Measurements from ENCODE around the gene CLSTN3. TPM values are rescaled to one million over a fixed set of nuclear protein-coding genes. Genes with fewer than 3 reads are reported as not detected.
A peak's percentile ranks its signal among the peaks of the same experiment; 100 is the strongest.

The CLSTN3 gene
- total and polyA plus RNA-seq, 4 donors: 30.8 to 74.2 (median 37.0) TPM

DNA sequence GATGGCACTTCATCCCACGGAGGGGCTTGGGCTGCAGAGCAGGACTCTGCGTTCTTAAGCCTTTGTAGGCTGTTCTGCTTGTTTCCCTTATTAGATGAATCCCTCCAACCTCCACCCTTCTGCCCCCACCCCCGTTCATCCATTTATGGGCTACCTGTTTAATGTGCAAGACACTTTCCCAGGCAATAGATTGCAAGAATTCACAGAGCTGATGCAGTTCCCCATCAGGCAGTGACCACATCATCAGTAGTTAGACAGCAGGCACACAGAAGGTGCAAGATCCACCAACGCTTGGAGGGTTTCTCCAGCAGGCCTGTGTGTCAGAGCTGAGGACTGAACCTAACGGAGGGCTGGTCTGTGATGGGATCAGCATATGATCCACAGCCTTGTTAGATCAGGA lies 36.7 kb upstream of the CLSTN3 start:
- H3K36me3 ChIP-seq (ENCODE audit: control insufficient read depth in 4 of 4, insufficient read depth in 4 of 4, low read length in 4 of 4): peaks cover 0 to 11% (median 9%) of the 10 kb centered on the region in 4 donors
- peaks cover 0 to 2% (median 0%) of the 10 kb centered on the region in 3 donors for H3K27me3 ChIP-seq (ENCODE audit: control insufficient read depth in 3 of 3, insufficient read depth in 3 of 3, low read length in 2 of 3)
- TF ChIP-seq, protein P1, sequence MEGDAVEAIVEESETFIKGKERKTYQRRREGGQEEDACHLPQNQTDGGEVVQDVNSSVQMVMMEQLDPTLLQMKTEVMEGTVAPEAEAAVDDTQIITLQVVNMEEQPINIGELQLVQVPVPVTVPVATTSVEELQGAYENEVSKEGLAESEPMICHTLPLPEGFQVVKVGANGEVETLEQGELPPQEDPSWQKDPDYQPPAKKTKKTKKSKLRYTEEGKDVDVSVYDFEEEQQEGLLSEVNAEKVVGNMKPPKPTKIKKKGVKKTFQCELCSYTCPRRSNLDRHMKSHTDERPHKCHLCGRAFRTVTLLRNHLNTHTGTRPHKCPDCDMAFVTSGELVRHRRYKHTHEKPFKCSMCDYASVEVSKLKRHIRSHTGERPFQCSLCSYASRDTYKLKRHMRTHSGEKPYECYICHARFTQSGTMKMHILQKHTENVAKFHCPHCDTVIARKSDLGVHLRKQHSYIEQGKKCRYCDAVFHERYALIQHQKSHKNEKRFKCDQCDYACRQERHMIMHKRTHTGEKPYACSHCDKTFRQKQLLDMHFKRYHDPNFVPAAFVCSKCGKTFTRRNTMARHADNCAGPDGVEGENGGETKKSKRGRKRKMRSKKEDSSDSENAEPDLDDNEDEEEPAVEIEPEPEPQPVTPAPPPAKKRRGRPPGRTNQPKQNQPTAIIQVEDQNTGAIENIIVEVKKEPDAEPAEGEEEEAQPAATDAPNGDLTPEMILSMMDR (IDR thresholded peaks at IDR 0.05; ENCODE audit: control extremely low read depth, extremely low read depth): no peak
- H3K9me3 ChIP-seq (ENCODE audit: control insufficient read depth in 4 of 4, insufficient read depth in 3 of 4, low read length in 3 of 4): no peaks in the 10 kb centered on the region
- DNase-seq: no peak
- no peak for ATAC-seq (ENCODE audit: insufficient read depth, low FRiP score)
- no peak overlapping the region for H3K27ac ChIP-seq (ENCODE audit: low read depth in 1 of 2, low read length in 1 of 2)
- no peak overlapping the region for H3K4me3 ChIP-seq
- H3K9ac ChIP-seq (ENCODE audit: insufficient read depth in 1 of 2, low read length in 2 of 2): peak overlapping the region in 1 of 2 donors; percentile 13
- H3K4me1 ChIP-seq (ENCODE audit: control insufficient read depth in 5 of 5, insufficient read depth in 5 of 5, low read length in 5 of 5): peaks cover 0 to 25% (median 9%) of the 10 kb centered on the region in 5 donors
- 60 to 70% methylated on average over 5 of the region's 5 CpGs for WGBS, 2 donors

DNA sequence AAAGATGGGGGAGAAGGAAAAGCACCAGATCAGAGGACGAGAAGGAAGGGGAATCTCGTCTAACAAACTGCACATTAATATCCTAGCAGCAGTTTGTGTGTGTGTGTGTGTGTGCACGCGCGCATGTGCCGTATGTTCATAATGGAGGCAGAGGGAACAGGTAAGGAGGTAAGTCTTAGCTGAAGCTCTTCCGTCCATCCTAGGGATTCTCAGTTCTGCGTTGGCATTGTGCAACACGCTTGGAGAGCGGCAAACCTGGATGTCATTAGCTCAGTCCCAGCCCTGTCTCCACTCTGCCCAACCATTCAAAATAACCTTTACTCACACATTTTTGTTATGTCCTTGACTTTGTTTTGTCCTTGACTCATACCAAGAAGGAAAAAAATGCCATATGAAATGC lies 36.3 kb upstream of the CLSTN3 start:
- no peak for ATAC-seq (ENCODE audit: insufficient read depth, low FRiP score)
- peak overlapping the region in 1 of 2 donors; percentile 13 for H3K9ac ChIP-seq (ENCODE audit: insufficient read depth in 1 of 2, low read length in 2 of 2)
- no peak for DNase-seq
- WGBS, 2 donors: 64 to 73% methylated on average over 10 of the region's 10 CpGs
- TF ChIP-seq, protein P1 (IDR thresholded peaks at IDR 0.05; ENCODE audit: control extremely low read depth, extremely low read depth): no peak
- H3K4me3 ChIP-seq: no peak overlapping the region
- H3K4me1 ChIP-seq (ENCODE audit: control insufficient read depth in 5 of 5, insufficient read depth in 5 of 5, low read length in 5 of 5): peaks cover 0 to 25% (median 9%) of the 10 kb centered on the region in 5 donors
- peaks cover 0 to 13% (median 8%) of the 10 kb centered on the region in 4 donors for H3K36me3 ChIP-seq (ENCODE audit: control insufficient read depth in 4 of 4, insufficient read depth in 4 of 4, low read length in 4 of 4)
- H3K27me3 ChIP-seq (ENCODE audit: control insufficient read depth in 3 of 3, insufficient read depth in 3 of 3, low read length in 2 of 3): peaks cover 0 to 2% (median 0%) of the 10 kb centered on the region in 3 donors
- no peaks in the 10 kb centered on the region for H3K9me3 ChIP-seq (ENCODE audit: control insufficient read depth in 4 of 4, insufficient read depth in 3 of 4, low read length in 3 of 4)
- H3K27ac ChIP-seq (ENCODE audit: low read depth in 1 of 2, low read length in 1 of 2): no peak overlapping the region

DNA sequence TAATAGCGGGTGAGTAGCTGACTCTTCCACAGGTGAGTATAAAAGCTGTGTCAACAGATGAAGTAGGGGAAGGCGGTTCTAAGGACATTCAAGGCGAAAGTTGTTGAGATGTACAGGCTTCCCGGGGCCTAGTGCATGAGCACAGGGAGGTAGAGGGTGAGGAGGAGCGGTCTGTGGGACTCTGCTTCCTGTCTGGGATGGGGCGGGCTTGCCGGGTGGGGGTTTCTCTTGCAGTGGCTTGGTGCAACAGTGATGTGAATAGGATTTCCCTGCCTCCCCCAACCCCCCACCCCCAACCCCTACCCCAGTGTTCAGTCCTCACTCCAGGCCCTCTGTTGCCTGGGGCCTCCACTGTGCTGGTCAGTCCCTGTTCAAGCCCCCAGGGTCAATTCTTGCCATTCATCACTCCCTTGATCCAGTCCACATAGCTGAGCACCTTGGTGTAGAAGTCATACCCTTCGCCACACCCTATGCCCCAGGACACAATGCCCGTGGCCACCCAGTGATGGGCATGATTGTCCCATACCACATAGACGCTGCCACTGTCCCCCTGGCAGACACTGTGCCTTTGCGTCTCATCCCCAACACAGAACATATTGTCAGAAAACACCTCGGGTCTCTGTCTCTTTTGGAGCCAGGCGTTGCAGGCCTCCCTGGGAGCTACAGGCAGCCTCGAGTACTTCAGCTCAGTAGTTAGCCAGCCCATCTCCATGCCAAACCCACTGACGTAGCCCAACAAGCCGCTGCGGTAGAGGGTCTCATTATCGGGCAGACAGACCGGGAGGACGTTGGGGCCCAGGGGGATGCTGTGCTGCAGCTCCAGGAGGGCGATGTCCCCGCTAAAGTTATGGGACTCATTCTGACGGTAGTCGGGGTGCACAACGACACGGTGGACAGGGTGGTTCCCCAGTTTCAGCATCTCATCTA lies 33.9 kb upstream of the CLSTN3 start:
- Histone ChIP-seq H3K9me3 (ENCODE audit: control insufficient read depth in 4 of 4, insufficient read depth in 3 of 4, low read length in 3 of 4) (no peaks in the 10 kb centered on the region), H3K36me3 (ENCODE audit: control insufficient read depth in 4 of 4, insufficient read depth in 4 of 4, low read length in 4 of 4) (peaks cover 0 to 12% (median 6%) of the 10 kb centered on the region in 4 donors), H3K4me1 (ENCODE audit: control insufficient read depth in 5 of 5, insufficient read depth in 5 of 5, low read length in 5 of 5) (peaks cover 0 to 15% (median 9%) of the 10 kb centered on the region in 5 donors), H3K4me3 (no peak overlapping the region), H3K27me3 (ENCODE audit: control insufficient read depth in 3 of 3, insufficient read depth in 3 of 3, low read length in 2 of 3) (peaks cover 0 to 2% (median 0%) of the 10 kb centered on the region in 3 donors), H3K27ac (ENCODE audit: low read depth in 1 of 2, low read length in 1 of 2) (no peak overlapping the region), H3K9ac (ENCODE audit: insufficient read depth in 1 of 2, low read length in 2 of 2) (no peak overlapping the region)
- no peak for DNase-seq
- WGBS, 2 donors: 82 to 85% methylated on average over 25 to 26 of the region's 26 CpGs
- no peak for ATAC-seq (ENCODE audit: insufficient read depth, low FRiP score)
- TF ChIP-seq, protein P1 (IDR thresholded peaks at IDR 0.05; ENCODE audit: control extremely low read depth, extremely low read depth): no peak

All from lung (tissue), 12 donors.